LNCAP (cell line): ENCODE results near the gene PACSIN3.

Experiments used
- TF ChIP-seq, protein P1 (sequence below): fragments of 450-650 bp; IDR thresholded peaks from 2 replicates; pipeline ENCODE4 v1.5.1; 2017; ENCODE audit warnings: mild to moderate bottlenecking

Gene PACSIN3

DNA sequence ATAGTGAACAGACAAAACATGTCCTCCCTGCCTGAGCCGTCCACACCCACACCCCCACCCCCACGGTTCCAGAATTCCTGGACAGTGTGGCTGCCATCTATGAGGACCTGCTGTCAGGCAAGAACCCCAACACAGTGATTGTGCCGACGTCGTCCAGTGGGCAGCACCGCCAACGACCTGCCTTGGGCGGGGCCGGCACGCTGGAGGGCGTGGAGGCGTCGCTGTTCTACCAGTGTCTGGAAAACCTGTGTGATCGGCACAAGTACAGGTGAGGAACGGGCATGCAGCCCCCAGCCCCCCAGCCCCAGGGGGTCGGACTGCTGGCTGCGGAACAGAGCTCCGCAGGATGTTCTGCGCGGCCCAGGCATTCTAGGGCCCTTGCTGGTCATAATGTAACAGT is 29.3 kb downstream of the PACSIN3 start:
- TF ChIP-seq, protein P1, sequence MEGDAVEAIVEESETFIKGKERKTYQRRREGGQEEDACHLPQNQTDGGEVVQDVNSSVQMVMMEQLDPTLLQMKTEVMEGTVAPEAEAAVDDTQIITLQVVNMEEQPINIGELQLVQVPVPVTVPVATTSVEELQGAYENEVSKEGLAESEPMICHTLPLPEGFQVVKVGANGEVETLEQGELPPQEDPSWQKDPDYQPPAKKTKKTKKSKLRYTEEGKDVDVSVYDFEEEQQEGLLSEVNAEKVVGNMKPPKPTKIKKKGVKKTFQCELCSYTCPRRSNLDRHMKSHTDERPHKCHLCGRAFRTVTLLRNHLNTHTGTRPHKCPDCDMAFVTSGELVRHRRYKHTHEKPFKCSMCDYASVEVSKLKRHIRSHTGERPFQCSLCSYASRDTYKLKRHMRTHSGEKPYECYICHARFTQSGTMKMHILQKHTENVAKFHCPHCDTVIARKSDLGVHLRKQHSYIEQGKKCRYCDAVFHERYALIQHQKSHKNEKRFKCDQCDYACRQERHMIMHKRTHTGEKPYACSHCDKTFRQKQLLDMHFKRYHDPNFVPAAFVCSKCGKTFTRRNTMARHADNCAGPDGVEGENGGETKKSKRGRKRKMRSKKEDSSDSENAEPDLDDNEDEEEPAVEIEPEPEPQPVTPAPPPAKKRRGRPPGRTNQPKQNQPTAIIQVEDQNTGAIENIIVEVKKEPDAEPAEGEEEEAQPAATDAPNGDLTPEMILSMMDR: no peak

DNA sequence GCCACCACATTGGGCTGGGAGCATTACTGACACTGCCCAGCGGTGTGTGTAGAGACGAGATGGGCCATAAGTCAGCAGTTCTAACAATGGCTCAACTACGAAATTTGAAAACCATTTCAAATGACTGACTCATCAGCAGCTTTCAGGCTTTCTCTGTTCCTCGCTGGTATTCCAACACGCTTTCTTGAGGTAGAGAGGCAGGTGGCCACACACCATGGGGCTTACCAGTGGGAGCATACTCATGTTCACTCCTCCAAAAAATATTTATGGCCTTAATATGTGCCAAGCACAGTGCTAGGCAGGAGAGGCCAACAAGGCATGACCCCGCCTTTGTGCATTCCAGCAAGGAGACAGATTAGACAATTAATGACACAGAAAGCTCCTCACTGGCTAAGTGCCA is 29.9 kb downstream of the PACSIN3 start:
- TF ChIP-seq, protein P1: no peak

DNA sequence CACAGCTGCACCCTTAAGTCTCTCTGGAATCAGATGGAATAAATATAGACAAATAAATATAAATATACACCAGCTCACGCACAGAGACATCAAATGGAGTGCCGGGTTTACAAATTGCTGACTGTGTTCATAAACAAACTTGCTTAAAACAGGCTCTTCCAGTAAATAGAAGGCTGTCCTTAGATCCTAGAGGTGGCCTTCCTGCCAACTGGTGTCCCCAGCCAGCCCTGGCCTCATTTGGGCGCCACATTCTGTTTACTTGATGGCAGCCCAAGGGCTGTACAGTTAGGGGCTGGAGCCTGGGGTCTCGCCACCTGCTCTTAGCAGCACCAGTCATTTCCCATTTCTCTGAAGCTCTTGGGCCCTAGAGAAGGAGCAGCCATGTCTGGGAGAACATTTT is 30.4 kb downstream of the PACSIN3 start:
- TF ChIP-seq, protein P1: no peak

DNA sequence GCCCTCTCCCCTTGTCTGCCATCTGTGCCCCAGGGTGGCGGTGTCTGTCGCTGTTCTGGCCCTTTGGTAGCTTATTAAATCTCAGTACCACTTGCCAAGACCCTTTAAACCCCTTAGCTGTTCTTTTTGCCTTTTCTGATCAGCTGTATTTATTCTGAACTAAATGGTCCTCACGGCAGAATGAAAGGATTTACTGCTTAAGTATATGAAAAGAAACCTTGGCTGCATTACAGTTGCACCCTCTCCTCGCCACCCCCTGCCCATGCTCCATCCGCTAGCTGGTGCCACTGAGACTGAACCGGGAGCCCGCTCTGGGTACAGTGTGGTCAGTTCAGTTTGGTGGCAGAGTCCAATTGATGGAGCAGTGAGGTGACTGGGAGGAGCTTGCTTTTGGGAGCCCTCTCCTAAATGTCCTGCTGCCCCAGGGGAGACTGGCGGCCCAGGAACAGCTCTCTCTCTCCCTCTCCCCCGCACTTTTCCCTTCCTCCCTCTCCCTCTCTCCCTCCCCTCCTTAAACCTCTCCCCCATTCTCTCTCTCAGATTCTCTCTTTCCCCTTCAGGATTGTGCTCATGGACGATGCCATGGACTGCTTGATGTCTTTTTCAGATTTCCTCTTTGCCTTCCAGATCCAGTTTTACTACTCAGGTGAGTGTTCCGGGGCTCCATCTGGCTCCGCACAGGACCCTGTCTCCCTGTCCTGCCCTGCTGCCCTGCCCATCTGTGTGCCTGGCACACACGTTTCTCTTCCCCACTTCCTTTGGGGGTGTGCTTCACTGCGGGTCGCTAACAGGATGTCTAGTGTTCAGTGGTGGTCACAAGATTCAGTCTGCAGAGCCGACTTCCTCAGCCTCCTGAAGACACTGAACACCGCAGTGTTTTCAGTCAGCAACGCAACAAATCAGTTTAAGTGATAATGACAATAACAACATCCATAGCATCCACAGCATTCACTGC is 31.3 kb downstream of the PACSIN3 start:
- TF ChIP-seq, protein P1: no peak

DNA sequence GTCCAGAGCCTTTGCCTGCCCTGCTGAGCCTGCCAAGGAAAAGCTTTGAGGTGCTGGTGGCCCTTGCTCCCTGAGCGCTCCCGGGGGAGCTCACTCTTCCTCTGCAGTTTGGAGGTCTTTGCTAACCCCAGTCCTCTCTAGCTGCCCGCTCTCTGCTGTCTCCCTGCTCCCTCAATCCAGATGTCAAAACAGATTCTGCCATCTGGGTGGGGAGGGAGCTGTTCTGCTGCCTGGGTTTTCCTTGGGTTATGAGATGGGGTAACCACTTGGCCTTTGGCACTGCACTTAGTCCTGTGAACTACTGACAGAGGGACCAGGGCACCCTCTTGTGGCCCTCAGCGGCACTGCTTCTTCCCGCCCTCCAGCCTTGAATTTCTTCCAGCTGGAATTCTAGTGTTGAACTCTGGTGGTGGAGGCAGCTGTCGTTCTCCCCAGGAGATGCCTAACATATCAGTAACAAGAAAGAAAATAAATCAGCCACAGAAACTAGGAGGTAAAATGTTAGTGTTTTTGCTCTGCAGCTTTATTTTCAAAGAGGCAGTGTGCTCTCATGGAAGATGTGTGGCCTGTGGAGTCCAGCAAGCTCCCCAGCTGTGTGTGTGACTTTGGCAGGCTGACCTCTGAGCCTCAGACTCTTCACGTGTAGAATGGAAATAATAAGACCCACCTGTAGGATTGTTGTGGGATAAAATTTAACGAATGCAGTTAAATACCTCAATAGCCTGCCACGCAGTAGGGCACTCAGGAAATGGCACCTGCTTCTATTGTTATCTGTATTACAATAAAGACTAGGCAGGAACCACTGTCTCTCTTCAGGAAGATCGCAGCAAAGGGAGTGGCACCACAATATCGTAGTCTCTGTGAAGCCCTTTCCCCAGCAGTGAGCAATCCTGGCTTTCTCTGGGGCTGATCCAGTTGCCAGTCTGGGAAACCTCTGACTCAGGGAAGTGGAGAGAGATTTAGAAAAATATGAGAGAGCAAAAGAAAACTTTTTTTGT is 33.0 kb downstream of the PACSIN3 start:
- TF ChIP-seq, protein P1: peak; percentile 98

DNA sequence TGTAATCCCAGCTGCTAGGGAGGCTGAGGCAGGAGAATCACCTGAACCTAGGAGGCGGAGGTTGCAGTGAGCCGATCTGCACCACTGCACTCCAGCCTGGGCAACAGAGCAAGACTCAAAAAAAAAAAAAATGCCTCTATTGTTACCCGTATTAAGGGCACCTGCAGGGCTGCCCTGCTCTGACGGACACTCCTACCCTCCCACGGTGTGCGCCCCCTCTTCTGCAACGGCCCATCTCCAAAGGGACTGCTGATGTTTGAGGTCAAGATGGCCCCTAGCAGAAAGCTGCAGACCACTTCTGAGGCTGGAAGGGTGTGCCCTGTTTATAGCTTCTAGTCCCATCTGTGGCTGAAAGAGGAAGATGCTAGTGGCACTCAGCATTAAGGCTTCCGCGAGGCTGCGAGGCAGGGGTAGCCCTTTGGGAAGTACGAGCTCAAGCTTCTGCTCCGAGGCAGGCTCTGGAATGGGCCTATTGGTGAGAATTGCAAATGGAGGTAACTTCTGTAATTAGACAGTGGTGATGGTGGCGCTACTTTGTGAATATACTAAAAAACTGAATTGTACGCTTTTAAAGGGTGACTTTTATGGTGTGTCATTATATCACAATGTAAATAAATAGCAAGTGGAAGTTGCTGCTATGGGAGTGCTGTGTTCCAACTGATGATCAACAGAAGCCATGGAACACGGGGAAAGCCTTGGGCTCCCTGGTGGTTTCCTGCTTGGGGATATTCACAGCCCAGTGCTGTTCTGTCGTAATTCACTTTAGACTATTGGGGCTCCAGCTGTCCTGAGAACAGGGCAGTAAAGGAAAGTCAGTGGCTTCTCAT is 33.9 kb downstream of the PACSIN3 start:
- TF ChIP-seq, protein P1: no peak

DNA sequence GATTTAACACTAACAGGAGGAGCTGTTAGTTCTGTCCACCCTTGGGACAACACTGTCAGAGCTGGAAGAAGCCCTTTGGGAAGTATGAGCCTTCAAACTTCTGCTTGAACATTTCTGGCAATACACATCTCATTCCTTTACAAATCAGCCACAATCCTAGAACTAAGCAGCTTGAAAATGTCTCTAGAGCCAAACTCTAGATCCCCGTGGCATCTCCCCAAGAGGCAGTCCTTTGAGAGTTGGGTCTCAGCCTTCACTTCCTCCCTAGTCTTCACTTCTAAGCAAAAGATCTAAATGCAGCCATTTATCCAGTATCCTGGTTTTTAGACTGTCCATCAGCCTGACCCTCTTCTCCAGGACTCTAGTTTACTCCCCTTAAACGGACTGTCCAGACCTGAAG is 36.5 kb downstream of the PACSIN3 start:
- TF ChIP-seq, protein P1: no peak
